Right lobe of liver (tissue), 4 donors: Measurements from ENCODE around the gene TERF2IP.

Experiments used
- CTCF ChIP-seq, 4 donors: fragments of 200-600 bp in 3 of 4; fragments of 450-650 bp in 1 of 4; IDR thresholded peaks; one replicate each; pipeline versions ENCODE4 v1.5.1 to v1.8.0; 2016 to 2022; ENCODE audit warnings: antibody characterized with exemption in 4 of 4, mild to moderate bottlenecking in 2 of 4
- POLR2A ChIP-seq: fragments of 450-650 bp; IDR thresholded peaks from one replicate; pipeline ENCODE4 v1.6.1; 2017; ENCODE audit warnings: antibody characterized with exemption, mild to moderate bottlenecking
- donor health status: DM: no; HTN: no; CAD: no.
- donor health status: DM: no; HTN: no; CAD: no.
- donor health status: DM: no; HTN: yes; CAD: no.

- no peak for TF ChIP-seq POLR2A
- no peak for TF ChIP-seq CTCF (IDR thresholded peaks at IDR 0.05)
These were observed 13.2 kb downstream of the TERF2IP start for GRCh38 chr16:75660726-75661302.
